ENCODE measurements around the gene ECI2.
A peak's percentile ranks its signal among the peaks of the same experiment; 100 is the strongest.

Gene ECI2, protein sequence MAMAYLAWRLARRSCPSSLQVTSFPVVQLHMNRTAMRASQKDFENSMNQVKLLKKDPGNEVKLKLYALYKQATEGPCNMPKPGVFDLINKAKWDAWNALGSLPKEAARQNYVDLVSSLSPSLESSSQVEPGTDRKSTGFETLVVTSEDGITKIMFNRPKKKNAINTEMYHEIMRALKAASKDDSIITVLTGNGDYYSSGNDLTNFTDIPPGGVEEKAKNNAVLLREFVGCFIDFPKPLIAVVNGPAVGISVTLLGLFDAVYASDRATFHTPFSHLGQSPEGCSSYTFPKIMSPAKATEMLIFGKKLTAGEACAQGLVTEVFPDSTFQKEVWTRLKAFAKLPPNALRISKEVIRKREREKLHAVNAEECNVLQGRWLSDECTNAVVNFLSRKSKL

DNA sequence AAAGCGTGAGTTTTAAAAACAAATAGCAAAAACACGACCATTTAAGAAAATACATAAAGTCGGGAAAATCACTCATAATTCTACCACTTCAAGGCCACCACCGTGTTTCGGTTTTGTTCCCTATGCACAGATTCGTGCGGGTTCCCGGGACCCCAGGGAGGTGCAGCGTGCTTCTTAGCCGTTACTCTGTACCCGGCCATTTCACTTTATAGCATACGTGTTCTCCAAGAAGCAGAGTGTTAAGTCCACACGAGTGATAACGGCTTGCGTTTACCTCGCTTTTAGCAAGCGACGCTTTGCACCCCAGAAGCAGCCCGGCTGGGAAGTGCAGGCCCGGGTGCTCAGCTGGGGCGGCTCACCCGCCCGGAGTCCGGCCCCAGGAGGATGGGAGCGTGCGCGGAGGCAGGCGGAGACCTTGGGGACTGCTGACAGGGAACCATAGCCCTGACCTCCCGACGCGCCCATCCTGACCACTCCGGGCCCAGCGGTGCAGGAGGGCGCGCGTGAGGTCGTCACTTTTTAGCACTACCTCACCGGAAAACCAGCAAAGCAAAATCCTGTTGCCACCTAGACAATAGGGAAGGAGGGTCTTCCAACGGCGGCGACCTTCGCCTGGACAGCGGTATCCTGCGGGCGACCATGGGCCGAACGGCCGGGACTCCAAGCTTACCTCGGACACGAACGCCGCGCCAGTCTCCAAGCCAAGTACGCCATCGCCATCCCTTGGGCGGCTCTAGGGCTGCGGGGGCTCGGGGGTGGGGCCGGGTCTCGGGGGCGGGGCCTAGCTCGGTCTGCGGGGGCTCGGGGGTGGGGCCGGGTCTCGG, at the start of gene ECI2:
TSS of gene ECI2 (minus strand) at position 735 of the 824 bp plus-strand sequence. CDS start at position 720, 15 bp downstream.
- no peaks in the 10 kb centered on the region for H3K9me3 ChIP-seq (ENCODE audit: low read depth, low read length)
- H3K4me3 ChIP-seq = peak within 1 kb of the TSS; percentile 98
- peaks cover 31% of the 10 kb centered on the region for H3K36me3 ChIP-seq (ENCODE audit: insufficient read depth, low read length)
- peak within 1 kb of the TSS; percentile 83 for H3K9ac ChIP-seq (ENCODE audit: insufficient read length)
- DNase-seq (ENCODE audit: low read depth, low spot score) = no peak
- peak; percentile 66 for TF ChIP-seq POLR2AphosphoS5 (IDR thresholded peaks at IDR 0.05; ENCODE audit: borderline replicate concordance, low read depth, low read length)
- TF ChIP-seq FOXP2 (optimal IDR thresholded peaks at IDR 0.05; ENCODE audit: control extremely low read depth, extremely low read length, insufficient read depth) = no peak
- H3K27ac ChIP-seq = no peak within 1 kb of the TSS

- no peaks in the 10 kb centered on the region for H3K36me3 ChIP-seq (ENCODE audit: insufficient read depth, low read length)
- DNase-seq (ENCODE audit: low read depth, low spot score) = no peak
- no peak overlapping the region for H3K27ac ChIP-seq
- no peak overlapping the region for H3K4me3 ChIP-seq
- TF ChIP-seq FOXP2 (optimal IDR thresholded peaks at IDR 0.05; ENCODE audit: control extremely low read depth, extremely low read length, insufficient read depth) (no peak), EZH2 (IDR thresholded peaks at IDR 0.05) (no peak), POLR2AphosphoS5 (IDR thresholded peaks at IDR 0.05; ENCODE audit: borderline replicate concordance, low read depth, low read length) (no peak)
- H3K9ac ChIP-seq (ENCODE audit: insufficient read length) = no peak overlapping the region
- no peaks in the 10 kb centered on the region for H3K9me3 ChIP-seq (ENCODE audit: low read depth, low read length)
Observed at GRCh38 chr6:4180652-4181255, 45.4 kb upstream of the ECI2 start.

- Histone ChIP-seq H3K4me3 (no peak overlapping the region), H3K9ac (ENCODE audit: insufficient read length) (no peak overlapping the region), H3K36me3 (ENCODE audit: insufficient read depth, low read length) (no peaks in the 10 kb centered on the region), H3K27ac (no peak overlapping the region), H3K9me3 (ENCODE audit: low read depth, low read length) (no peaks in the 10 kb centered on the region)
- TF ChIP-seq POLR2AphosphoS5 (IDR thresholded peaks at IDR 0.05; ENCODE audit: borderline replicate concordance, low read depth, low read length) = no peak
- TF ChIP-seq FOXP2 (optimal IDR thresholded peaks at IDR 0.05; ENCODE audit: control extremely low read depth, extremely low read length, insufficient read depth) = no peak
- no peak for TF ChIP-seq EZH2 (IDR thresholded peaks at IDR 0.05)
- no peak for DNase-seq (ENCODE audit: low read depth, low spot score)
Observed at GRCh38 chr6:4179960-4180651, 44.7 kb upstream of the ECI2 start.

DNA sequence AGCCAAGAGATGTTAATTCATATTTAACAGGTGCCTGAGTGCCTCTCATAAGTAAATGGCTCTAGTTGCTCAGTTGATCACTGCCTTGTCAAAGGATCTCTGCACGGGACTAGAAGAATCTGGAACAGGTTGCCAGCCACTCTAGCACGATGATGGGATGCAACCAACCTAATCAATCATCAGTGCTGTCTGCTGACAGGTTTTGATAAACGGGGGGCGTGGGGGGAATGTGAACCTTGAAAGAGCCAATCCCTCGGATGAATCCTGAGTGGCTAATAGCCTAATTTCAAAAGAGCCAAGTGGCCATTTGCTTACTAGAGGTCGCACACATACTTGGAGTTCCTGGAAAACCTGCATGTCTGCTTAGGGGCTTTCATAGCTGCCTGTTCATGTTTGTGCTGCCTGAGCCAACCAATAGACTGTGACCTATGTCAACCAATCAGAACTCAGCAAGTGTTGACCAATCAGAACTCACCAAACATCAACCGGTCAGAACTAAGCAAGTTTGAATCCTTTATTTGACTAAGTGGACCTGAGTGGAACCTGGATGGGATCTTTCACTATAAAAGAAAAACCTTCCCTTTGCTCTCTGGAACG, 43.5 kb upstream of the ECI2 start:
- no peak for DNase-seq (ENCODE audit: low read depth, low spot score)
- Histone ChIP-seq H3K4me3 (no peak overlapping the region), H3K36me3 (ENCODE audit: insufficient read depth, low read length) (no peaks in the 10 kb centered on the region), H3K9me3 (ENCODE audit: low read depth, low read length) (no peaks in the 10 kb centered on the region), H3K9ac (ENCODE audit: insufficient read length) (no peak overlapping the region), H3K27ac (no peak overlapping the region)
- no peak for TF ChIP-seq FOXP2 (optimal IDR thresholded peaks at IDR 0.05; ENCODE audit: control extremely low read depth, extremely low read length, insufficient read depth)
- no peak for TF ChIP-seq POLR2AphosphoS5 (IDR thresholded peaks at IDR 0.05; ENCODE audit: borderline replicate concordance, low read depth, low read length)
- TF ChIP-seq EZH2 (IDR thresholded peaks at IDR 0.05) = no peak

DNA sequence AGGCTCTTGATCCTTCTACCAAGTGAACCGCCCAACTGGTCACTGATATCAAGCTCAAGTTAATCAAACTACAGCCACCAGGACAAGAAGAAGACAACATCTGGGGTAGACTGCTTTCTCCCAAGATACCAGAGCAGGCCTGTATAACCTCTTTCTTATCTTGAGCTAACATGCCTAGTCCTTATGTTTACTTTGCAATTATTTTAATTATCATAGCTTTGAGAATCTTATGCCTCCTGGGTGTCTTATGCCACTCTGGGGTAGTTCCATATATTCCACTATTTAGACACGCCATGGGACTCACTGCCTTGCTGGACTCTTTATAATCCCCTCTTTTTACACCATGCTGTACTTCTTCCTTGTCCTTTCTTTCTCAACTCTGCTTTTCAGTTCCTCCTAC, 41.5 kb upstream of the ECI2 start:
- Histone ChIP-seq H3K4me3 (no peak overlapping the region), H3K36me3 (ENCODE audit: insufficient read depth, low read length) (no peaks in the 10 kb centered on the region), H3K27ac (no peak overlapping the region), H3K9me3 (ENCODE audit: low read depth, low read length) (no peaks in the 10 kb centered on the region), H3K9ac (ENCODE audit: insufficient read length) (no peak overlapping the region)
- TF ChIP-seq POLR2AphosphoS5 (IDR thresholded peaks at IDR 0.05; ENCODE audit: borderline replicate concordance, low read depth, low read length) (no peak), FOXP2 (optimal IDR thresholded peaks at IDR 0.05; ENCODE audit: control extremely low read depth, extremely low read length, insufficient read depth) (no peak), EZH2 (IDR thresholded peaks at IDR 0.05) (no peak)
- DNase-seq (ENCODE audit: low read depth, low spot score) = no peak

DNA sequence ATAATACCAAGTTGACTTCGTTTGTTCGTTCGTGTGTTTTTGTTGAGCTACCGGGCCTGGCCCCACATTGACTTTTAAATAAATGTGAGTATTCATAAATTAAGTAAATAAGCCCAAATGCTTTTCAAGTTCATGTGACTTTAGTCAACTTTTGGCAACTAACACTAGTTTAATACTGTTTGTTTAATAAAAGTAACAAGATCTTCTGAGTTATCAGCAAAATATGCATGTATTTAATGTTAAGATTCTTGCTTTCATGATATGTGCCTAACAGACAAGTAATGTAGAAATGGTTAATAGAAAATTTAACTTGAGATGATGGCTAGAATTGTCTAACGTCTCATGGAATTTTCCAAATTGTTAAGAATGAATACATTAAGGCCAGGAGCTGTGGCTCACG, 38.7 kb upstream of the ECI2 start:
- no peak overlapping the region for H3K4me3 ChIP-seq
- no peak for TF ChIP-seq FOXP2 (optimal IDR thresholded peaks at IDR 0.05; ENCODE audit: control extremely low read depth, extremely low read length, insufficient read depth)
- no peak for TF ChIP-seq EZH2 (IDR thresholded peaks at IDR 0.05)
- TF ChIP-seq POLR2AphosphoS5 (IDR thresholded peaks at IDR 0.05; ENCODE audit: borderline replicate concordance, low read depth, low read length) = no peak
- H3K9me3 ChIP-seq (ENCODE audit: low read depth, low read length) = no peaks in the 10 kb centered on the region
- no peak overlapping the region for H3K9ac ChIP-seq (ENCODE audit: insufficient read length)
- DNase-seq (ENCODE audit: low read depth, low spot score) = no peak
- H3K36me3 ChIP-seq (ENCODE audit: insufficient read depth, low read length) = no peaks in the 10 kb centered on the region
- H3K27ac ChIP-seq = no peak overlapping the region

GRCh38 chr6:4172368-4172767, 37.0 kb upstream of the ECI2 start:
- Histone ChIP-seq H3K9me3 (ENCODE audit: low read depth, low read length) (no peaks in the 10 kb centered on the region), H3K9ac (ENCODE audit: insufficient read length) (no peak overlapping the region), H3K27ac (no peak overlapping the region), H3K36me3 (ENCODE audit: insufficient read depth, low read length) (no peaks in the 10 kb centered on the region), H3K4me3 (no peak overlapping the region)
- TF ChIP-seq EZH2 (IDR thresholded peaks at IDR 0.05) (no peak), FOXP2 (optimal IDR thresholded peaks at IDR 0.05; ENCODE audit: control extremely low read depth, extremely low read length, insufficient read depth) (no peak)
- no peak for DNase-seq (ENCODE audit: low read depth, low spot score)
